Lung microvascular endothelial cell (primary cell): ENCODE data around the gene NOL9. TPM values are rescaled to one million over a fixed set of nuclear protein-coding genes. Genes with fewer than 3 reads are reported as not detected.

Experiments used
- DNase-seq, 2 donors: peaks; one replicate each; pipeline versions ENCODE4 v3.0.0 to v3.0.0-alpha.2; 2010; ENCODE audit warnings: low read depth in 2 of 2
- total RNA-seq: library from RNA; depleted of rRNA; stranded (reverse); fragments of >200 nt; gene quantifications from 2 replicates; pipeline ENCODE4 v1.2.1, GENCODE V29; 2014

The NOL9 gene
- total RNA-seq, 1 donor from 2014 or later = 15.1 TPM

- peak; percentile 78 to 83 for DNase-seq
Measured at GRCh38 chr1:6489799-6490180, 64.5 kb downstream of the NOL9 start.

GRCh38 chr1:6489383-6489765 is 64.9 kb downstream of the NOL9 start:
- no peak for DNase-seq

GRCh38 chr1:6488602-6489382 is 65.5 kb downstream of the NOL9 start:
- DNase-seq = no peak

- DNase-seq = no peak
Measured at GRCh38 chr1:6487804-6488484, 66.4 kb downstream of the NOL9 start.

- DNase-seq = peak; percentile 89 to 93
Measured at GRCh38 chr1:6486433-6487011, 67.8 kb downstream of the NOL9 start.

GRCh38 chr1:6485168-6486101 is 68.9 kb downstream of the NOL9 start:
- peak; percentile 37 to 42 for DNase-seq

- peak in 1 of 2 donors; percentile 31 for DNase-seq
Measured at GRCh38 chr1:6484826-6485167, 69.5 kb downstream of the NOL9 start.

GRCh38 chr1:6483761-6484117 is 70.6 kb downstream of the NOL9 start:
- no peak for DNase-seq

- no peak for DNase-seq
Measured at GRCh38 chr1:6483017-6483760, 71.1 kb downstream of the NOL9 start.

- DNase-seq = no peak
Measured at GRCh38 chr1:6481820-6482219, 72.5 kb downstream of the NOL9 start.

GRCh38 chr1:6477039-6477820 is 77.1 kb downstream of the NOL9 start:
- no peak for DNase-seq

- no peak for DNase-seq
Measured at GRCh38 chr1:6476483-6476882, 77.8 kb downstream of the NOL9 start.

GRCh38 chr1:6475381-6476133 is 78.8 kb downstream of the NOL9 start:
- peak; percentile 35 to 59 for DNase-seq

GRCh38 chr1:6474815-6475282 is 79.5 kb downstream of the NOL9 start:
- no peak for DNase-seq

- DNase-seq = no peak
Measured at GRCh38 chr1:6473974-6474814, 80.1 kb downstream of the NOL9 start.

GRCh38 chr1:6473156-6473555 is 81.2 kb downstream of the NOL9 start:
- DNase-seq = no peak

- no peak for DNase-seq
Measured at GRCh38 chr1:6472391-6472790, 81.9 kb downstream of the NOL9 start.

- DNase-seq = no peak
Measured at GRCh38 chr1:6471970-6472368, 82.3 kb downstream of the NOL9 start.
